Stimulated activated CD8-positive, alpha-beta memory T cell treated with anti-CD3 and anti-CD28 coated beads, Interleukin-4, amount 100 ng/mL, for 24 hours (primary cell): Measurements from ENCODE around the gene PSMD14.

Experiments
- DNase-seq: peaks from one replicate; pipeline ENCODE4 v3.0.0-alpha.2; 2020; ENCODE audit warnings: low read depth

The PSMD14 gene

GRCh38 chr2:161384864-161385263 is 76.6 kb downstream of the PSMD14 start:
- no peak for DNase-seq

GRCh38 chr2:161386228-161386824 is 78.1 kb downstream of the PSMD14 start:
- DNase-seq, result no peak

GRCh38 chr2:161388146-161388779 is 80.0 kb downstream of the PSMD14 start:
- DNase-seq, result no peak

GRCh38 chr2:161391737-161392506 is 83.7 kb downstream of the PSMD14 start:
- no peak for DNase-seq

GRCh38 chr2:161400076-161400475 is 91.9 kb downstream of the PSMD14 start:
- no peak for DNase-seq

GRCh38 chr2:161402297-161402696 is 94.1 kb downstream of the PSMD14 start:
- no peak for DNase-seq

GRCh38 chr2:161406316-161406715 is 98.1 kb downstream of the PSMD14 start:
- no peak for DNase-seq

GRCh38 chr2:161407597-161407996 is 99.4 kb downstream of the PSMD14 start:
- no peak for DNase-seq

GRCh38 chr2:161409308-161409907 is 101.2 kb downstream of the PSMD14 start:
- DNase-seq, result no peak

- no peak for DNase-seq
Observed at GRCh38 chr2:161412346-161412745, 104.1 kb downstream of the PSMD14 start.

GRCh38 chr2:161414042-161415033 is 106.1 kb downstream of the PSMD14 start:
- DNase-seq, result no peak

- no peak for DNase-seq
Observed at GRCh38 chr2:161415034-161415986, 107.1 kb downstream of the PSMD14 start.

GRCh38 chr2:161415987-161416707 is 107.9 kb downstream of the PSMD14 start, which contains the start of gene TBR1:
TBR1 (plus strand) TSS chr2:161416297; CDS start chr2:161416411, 114 bp downstream.
- no peak for DNase-seq

GRCh38 chr2:161416708-161417437 is 108.6 kb downstream of the PSMD14 start:
- no peak for DNase-seq

- DNase-seq, result no peak
Observed at GRCh38 chr2:161417438-161418274, 109.4 kb downstream of the PSMD14 start.

- DNase-seq, result no peak
Observed at GRCh38 chr2:161418275-161418714, 110.1 kb downstream of the PSMD14 start.

- DNase-seq, result no peak
Observed at GRCh38 chr2:161418715-161419637, 110.8 kb downstream of the PSMD14 start.
